K562 (cell line): ENCODE measurements around the gene CHST15. TPM values are rescaled to one million over a fixed set of nuclear protein-coding genes. Genes with fewer than 3 reads are reported as not detected.

Experiments
- ATAC-seq: fragments of 200-7000 bp; cut with Tn5 transposase; 3 replicates; pipeline ENCODE4 v1.9.1; 2020; ENCODE audit warnings: moderate library complexity
- BruUV-seq: library from RNA; stranded (reverse); fragments of 400-500 nt; replicated peaks from 2 replicates; lab custom pipeline; 2021; lab: Mats Ljungman, UMichigan
- CTCF ChIA-PET: fragments of 300-600 bp; formaldehyde crosslinking; extraction: SDS; loops from one replicate; lab custom pipeline; 2021; ENCODE audit warnings: low intra/inter-chr PET ratio; lab: Yijun Ruan, JAX
- POLR2A ChIA-PET: fragments of 300-600, 350-650 bp; sonication (Branson Sonifier 250); formaldehyde crosslinking; extraction: SDS; loops from one replicate; lab custom pipeline; 2021; ENCODE audit warnings: antibody characterized with exemption, inconsistent platforms; lab: Yijun Ruan, JAX
- DNase-seq, 4 experiments: peaks; one replicate each; pipeline versions ENCODE4 v3.0.0 to v3.0.0-alpha.2; 2011 to 2018; ENCODE audit warnings: low spot score in 3 of 4, mixed read lengths in 3 of 4; ENCODE audit errors: extremely low read depth in 1 of 4
- FAIRE-seq: peaks from 2 replicates; lab custom pipeline; 2011; peaks lifted over from hg19 to GRCh38; lab: Jason Lieb, UNC
- H2AFZ ChIP-seq: 2 replicates; pipeline ENCODE4 v1.6.0; 2011; ENCODE audit warnings: low read depth, low read length, control low read depth, inconsistent platforms
- H3K27ac ChIP-seq: fragments of 200-600 bp; 3 replicates; pipeline ENCODE4 v1.8.0; 2011; ENCODE audit warnings: low read depth, mild to moderate bottlenecking, control low read depth, inconsistent platforms, low read length, moderate library complexity, mixed read lengths; ENCODE audit errors: extremely low read depth
- H3K27me3 ChIP-seq, 2 experiments: fragments of 300-600 bp in 1 of 2; 2 replicates in 1 of 2; 3 replicates in 1 of 2; pipeline versions ENCODE4 v1.6.0 to v1.8.0; 2011; ENCODE audit warnings: inconsistent platforms in 2 of 2, low read length in 2 of 2, mild to moderate bottlenecking in 1 of 2, mixed read lengths in 1 of 2, moderate library complexity in 1 of 2; ENCODE audit not compliant: control insufficient read depth in 2 of 2, insufficient read depth in 2 of 2
- H3K36me3 ChIP-seq: fragments of 300-600 bp; 3 replicates; pipeline ENCODE4 v1.8.0; 2011; ENCODE audit warnings: mild to moderate bottlenecking, low read length, inconsistent platforms; ENCODE audit not compliant: control insufficient read depth, insufficient read depth
- H3K4me1 ChIP-seq, 2 experiments: fragments of 200-600 bp in 1 of 2; replicated peaks in 1 of 2; 2 replicates in 1 of 2; 3 replicates in 1 of 2; pipeline versions ENCODE4 v1.5.1 to v1.8.0; 2011; ENCODE audit warnings: inconsistent platforms in 2 of 2, low read length in 2 of 2, mild to moderate bottlenecking in 1 of 2, mixed read lengths in 1 of 2, moderate library complexity in 1 of 2; ENCODE audit not compliant: control insufficient read depth in 2 of 2, insufficient read depth in 2 of 2
- H3K4me2 ChIP-seq: 2 replicates; pipeline ENCODE4 v1.6.1; 2011; ENCODE audit warnings: low read length, control low read depth, inconsistent platforms, mixed read lengths; ENCODE audit not compliant: insufficient read depth
- H3K4me3 ChIP-seq: fragments of 200-600 bp; sonication (generic), shearing (Covaris generic); 2 replicates; pipeline ENCODE4 v1.5.1; 2016; ENCODE audit warnings: control low read depth, inconsistent platforms
- H3K79me2 ChIP-seq: fragments of 200-600 bp; 3 replicates; pipeline ENCODE4 v1.8.0; 2011; ENCODE audit warnings: low read length, inconsistent platforms; ENCODE audit not compliant: control insufficient read depth, insufficient read depth
- H3K9ac ChIP-seq, 2 experiments: 2 replicates each; pipeline versions ENCODE4 v1.6.0 to v1.6.1; 2011; ENCODE audit warnings: low read depth in 2 of 2, low read length in 2 of 2, control low read depth in 1 of 2, inconsistent platforms in 1 of 2, mild to moderate bottlenecking in 1 of 2, mixed read lengths in 1 of 2; ENCODE audit not compliant: insufficient read depth in 1 of 2
- H3K9me1 ChIP-seq: one replicate; pipeline ENCODE4 v1.6.0; 2011; ENCODE audit warnings: inconsistent platforms, mild to moderate bottlenecking, low read length, moderate library complexity; ENCODE audit not compliant: control insufficient read depth, insufficient read depth
- H3K9me3 ChIP-seq: replicated peaks from 2 replicates; pipeline ENCODE4 v1.5.1; 2011; ENCODE audit warnings: low read depth, low read length, inconsistent platforms; ENCODE audit not compliant: control insufficient read depth, insufficient read depth
- H4K20me1 ChIP-seq: replicated peaks from 2 replicates; pipeline ENCODE4 v1.6.1; 2011; ENCODE audit warnings: low read length, inconsistent platforms, mixed read lengths; ENCODE audit not compliant: control insufficient read depth, insufficient read depth
- CBX8 ChIP-seq: fragments of 200-600 bp; sonication (generic); IDR thresholded peaks from 2 replicates; pipeline ENCODE4 v1.6.1; 2012; ENCODE audit warnings: borderline replicate concordance, mixed run types, low read depth, mild to moderate bottlenecking, moderate library complexity, mixed read lengths, low read length, control low read depth, inconsistent platforms; ENCODE audit not compliant: poor library complexity, severe bottlenecking; ENCODE audit errors: extremely low read depth
- KDM1A ChIP-seq, 2 experiments: fragments of 450-650 bp; IDR thresholded peaks; 2 replicates each; pipeline ENCODE4 v1.6.1; 2016; ENCODE audit warnings: mild to moderate bottlenecking in 2 of 2
- L3MBTL2 ChIP-seq: fragments of 450-650 bp; IDR thresholded peaks from 2 replicates; pipeline ENCODE4 v1.6.1; 2016; ENCODE audit warnings: mild to moderate bottlenecking, moderate library complexity
- LARP7 ChIP-seq: fragments of 450-650 bp; IDR thresholded peaks from 2 replicates; pipeline ENCODE4 v1.6.1; 2016
- NCOR1 ChIP-seq: fragments of 450-650 bp; IDR thresholded peaks from 2 replicates; pipeline ENCODE4 v1.6.1; 2016; ENCODE audit warnings: mild to moderate bottlenecking, moderate library complexity
- SNIP1 ChIP-seq: fragments of 450-650 bp; IDR thresholded peaks from 2 replicates; pipeline ENCODE4 v1.7.1; 2017; ENCODE audit warnings: low read depth, mild to moderate bottlenecking
- XRCC4 ChIP-seq: IDR thresholded peaks from one replicate; pipeline ENCODE4 v1.6.1; 2011; ENCODE audit not compliant: insufficient read depth, insufficient read length; ENCODE audit errors: extremely low read depth
- YBX1 ChIP-seq: fragments of 450-650 bp; IDR thresholded peaks from 2 replicates; pipeline ENCODE4 v1.7.1; 2016; ENCODE audit warnings: mild to moderate bottlenecking
- ZNF24 ChIP-seq: fragments of 450-650 bp; IDR thresholded peaks from 2 replicates; pipeline ENCODE4 v1.6.1; 2016
- ZNF311 ChIP-seq: fragments of 250-450 bp; sonication (Bioruptor Pico); IDR thresholded peaks from 2 replicates; pipeline ENCODE4 v1.4.0; 2020; ENCODE audit warnings: mild to moderate bottlenecking, moderate library complexity
- ZNF830 ChIP-seq: fragments of 250-450 bp; sonication (Bioruptor Pico); IDR thresholded peaks from 2 replicates; pipeline ENCODE4 v1.5.0; 2021; ENCODE audit warnings: mild to moderate bottlenecking
- WGBS: fragments of 100-300 bp; shearing (Covaris generic); methylation state at CpG from one replicate; pipeline ENCODE4 v1.1.6; 2016; ENCODE audit warnings: low coverage, mixed read lengths; ENCODE audit not compliant: insufficient coverage; ENCODE audit errors: missing lambda C conversion rate; 5-methylcytosine and 5-hydroxymethylcytosine counted together
- in situ Hi-C: fragments of 300-500 bp; cut with MboI; formaldehyde crosslinking; loops from 4 replicates; pipeline ENCODE4 v1.15.0; 2018; ENCODE audit warnings: inconsistent platforms, mixed read lengths
- intact Hi-C: fragments of 100-400 bp; cut with micrococcal nuclease; formaldehyde crosslinking; loops from 2 replicates; pipeline ENCODE4 v1.14.2; 2022
- polyA plus RNA-seq, 8 experiments: library from polyadenylated mRNA; depleted of rRNA in 4 of 8; stranded (reverse) in 5 of 8; unstranded in 3 of 8; fragments of >200 nt; fragmentation: Nextera tagmentation in 2 of 8; fragmentation: Illumina TruSeq in 1 of 8; extraction: Ambion mirVana in 2 of 8; extraction: Trizol in 1 of 8; gene quantifications; 2 replicates each; pipeline versions ENCODE4 v1.2.1 to v1.2.3, GENCODE V29; 2011 to 2014; ENCODE audit warnings: inconsistent platforms in 1 of 8, missing spikeins in 1 of 8
- total RNA-seq, 7 experiments: library from RNA; depleted of rRNA in 6 of 7; stranded (reverse); fragments of >200 nt in 6 of 7; fragmentation: Illumina TruSeq in 2 of 7; extraction: Trizol in 2 of 7; gene quantifications; 2 replicates each; pipeline versions ENCODE4 v1.2.1 to v1.2.3, GENCODE V29; 2011 to 2021; ENCODE audit warnings: low replicate concordance in 1 of 7
- TF ChIP-seq, protein P1 (sequence below): fragments of 200-400 bp; formaldehyde crosslinking; IDR thresholded peaks from 2 replicates; pipeline ENCODE4 v1.6.1; 2017; ENCODE audit warnings: mild to moderate bottlenecking, low read depth, low read length, moderate library complexity
- TF ChIP-seq, protein P2 (sequence below): fragments of 450-650 bp; IDR thresholded peaks from 2 replicates; pipeline ENCODE4 v1.6.1; 2016
- TF ChIP-seq, protein P3 (sequence below): fragments of 200-800 bp; sonication (Bioruptor generic); IDR thresholded peaks from 2 replicates; pipeline ENCODE4 v1.6.1; 2017; ENCODE audit warnings: missing genetic modification characterization, missing compliant biosample characterization
- TF ChIP-seq, protein P4 (sequence below): fragments of 450-650 bp; formaldehyde crosslinking; IDR thresholded peaks from 2 replicates; pipeline ENCODE4 v1.4.0; 2022; ENCODE audit warnings: missing genetic modification characterization
- TF ChIP-seq, protein P5 (sequence below), 2 experiments: fragments of 450-650 bp; conservative IDR thresholded peaks; 2 replicates each; pipeline ENCODE4 v1.6.1; 2017; ENCODE audit warnings: mild to moderate bottlenecking in 2 of 2, moderate library complexity in 2 of 2

The CHST15 gene
- total and polyA plus RNA-seq, 9 of the 15 experiments (the other 6 are each of a cell fraction or from before 2014, with no cell fraction given): 0.04 to 0.16 (median 0.08) TPM

DNA sequence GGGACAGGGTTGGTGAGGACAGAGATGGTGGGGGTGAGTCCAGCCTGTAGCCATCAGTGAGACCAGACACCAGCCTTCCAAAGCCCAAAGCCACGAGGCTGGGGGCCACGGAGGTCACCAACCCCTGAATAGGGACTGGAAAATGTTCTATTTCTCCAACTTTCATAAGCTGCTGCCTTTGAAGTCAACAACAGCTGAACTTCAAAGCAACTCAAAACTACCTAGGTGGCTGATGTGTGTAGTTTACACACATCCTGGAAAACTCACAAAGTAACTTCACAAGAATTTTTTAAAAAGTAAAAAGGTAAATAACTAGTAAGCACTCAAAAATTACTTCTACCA lies 88.8 kb downstream of the CHST15 start:
- ChIA-PET POLR2A (no interaction called here), CTCF (no interaction called here)
- BruUV-seq: no TSS peak
- FAIRE-seq (no peak), DNase-seq (no peak), ATAC-seq (no peak)
- Histone ChIP-seq H3K27ac (no peak overlapping the region), H3K9ac (no peak overlapping the region), H3K9me1 (no peaks in the 10 kb centered on the region), H3K4me3 (no peak overlapping the region), H3K79me2 (no peaks in the 10 kb centered on the region), H3K4me2 (no peak overlapping the region), H3K9me3 (no peaks in the 10 kb centered on the region), H4K20me1 (0 out of 2 replicates have a peak, but pooled peaks cover 6% of the 10 kb centered on the region), H2AFZ (no peak overlapping the region), H3K4me1 (no peaks in the 10 kb centered on the region), H3K36me3 (no peaks in the 10 kb centered on the region)
- intact Hi-C loops: no loop called here
- WGBS: 0% methylated on average over 2 of the region's 2 CpGs
- in situ Hi-C loops: loop anchor here (5.0 to 25.0 kb wide), 2 partner anchors 378 to 508 kb away; no protein-coding TSS in a partner anchor
- TF ChIP-seq, protein P1, sequence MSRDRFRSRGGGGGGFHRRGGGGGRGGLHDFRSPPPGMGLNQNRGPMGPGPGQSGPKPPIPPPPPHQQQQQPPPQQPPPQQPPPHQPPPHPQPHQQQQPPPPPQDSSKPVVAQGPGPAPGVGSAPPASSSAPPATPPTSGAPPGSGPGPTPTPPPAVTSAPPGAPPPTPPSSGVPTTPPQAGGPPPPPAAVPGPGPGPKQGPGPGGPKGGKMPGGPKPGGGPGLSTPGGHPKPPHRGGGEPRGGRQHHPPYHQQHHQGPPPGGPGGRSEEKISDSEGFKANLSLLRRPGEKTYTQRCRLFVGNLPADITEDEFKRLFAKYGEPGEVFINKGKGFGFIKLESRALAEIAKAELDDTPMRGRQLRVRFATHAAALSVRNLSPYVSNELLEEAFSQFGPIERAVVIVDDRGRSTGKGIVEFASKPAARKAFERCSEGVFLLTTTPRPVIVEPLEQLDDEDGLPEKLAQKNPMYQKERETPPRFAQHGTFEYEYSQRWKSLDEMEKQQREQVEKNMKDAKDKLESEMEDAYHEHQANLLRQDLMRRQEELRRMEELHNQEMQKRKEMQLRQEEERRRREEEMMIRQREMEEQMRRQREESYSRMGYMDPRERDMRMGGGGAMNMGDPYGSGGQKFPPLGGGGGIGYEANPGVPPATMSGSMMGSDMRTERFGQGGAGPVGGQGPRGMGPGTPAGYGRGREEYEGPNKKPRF: no peak
- TF ChIP-seq CBX8: no peak
- TF ChIP-seq ZNF24: no peak
- TF ChIP-seq YBX1: no peak
- no peak for TF ChIP-seq L3MBTL2
- TF ChIP-seq, protein P2, sequence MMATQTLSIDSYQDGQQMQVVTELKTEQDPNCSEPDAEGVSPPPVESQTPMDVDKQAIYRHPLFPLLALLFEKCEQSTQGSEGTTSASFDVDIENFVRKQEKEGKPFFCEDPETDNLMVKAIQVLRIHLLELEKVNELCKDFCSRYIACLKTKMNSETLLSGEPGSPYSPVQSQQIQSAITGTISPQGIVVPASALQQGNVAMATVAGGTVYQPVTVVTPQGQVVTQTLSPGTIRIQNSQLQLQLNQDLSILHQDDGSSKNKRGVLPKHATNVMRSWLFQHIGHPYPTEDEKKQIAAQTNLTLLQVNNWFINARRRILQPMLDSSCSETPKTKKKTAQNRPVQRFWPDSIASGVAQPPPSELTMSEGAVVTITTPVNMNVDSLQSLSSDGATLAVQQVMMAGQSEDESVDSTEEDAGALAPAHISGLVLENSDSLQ: no peak
- TF ChIP-seq KDM1A (IDR thresholded peaks at IDR 0.05): no peak
- no peak for TF ChIP-seq ZNF311 (CRISPR knock-in tag)
- TF ChIP-seq, protein P3, sequence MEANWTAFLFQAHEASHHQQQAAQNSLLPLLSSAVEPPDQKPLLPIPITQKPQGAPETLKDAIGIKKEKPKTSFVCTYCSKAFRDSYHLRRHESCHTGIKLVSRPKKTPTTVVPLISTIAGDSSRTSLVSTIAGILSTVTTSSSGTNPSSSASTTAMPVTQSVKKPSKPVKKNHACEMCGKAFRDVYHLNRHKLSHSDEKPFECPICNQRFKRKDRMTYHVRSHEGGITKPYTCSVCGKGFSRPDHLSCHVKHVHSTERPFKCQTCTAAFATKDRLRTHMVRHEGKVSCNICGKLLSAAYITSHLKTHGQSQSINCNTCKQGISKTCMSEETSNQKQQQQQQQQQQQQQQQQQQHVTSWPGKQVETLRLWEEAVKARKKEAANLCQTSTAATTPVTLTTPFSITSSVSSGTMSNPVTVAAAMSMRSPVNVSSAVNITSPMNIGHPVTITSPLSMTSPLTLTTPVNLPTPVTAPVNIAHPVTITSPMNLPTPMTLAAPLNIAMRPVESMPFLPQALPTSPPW (CRISPR knock-in tag): no peak
- TF ChIP-seq NCOR1: no peak
- TF ChIP-seq, protein P4, sequence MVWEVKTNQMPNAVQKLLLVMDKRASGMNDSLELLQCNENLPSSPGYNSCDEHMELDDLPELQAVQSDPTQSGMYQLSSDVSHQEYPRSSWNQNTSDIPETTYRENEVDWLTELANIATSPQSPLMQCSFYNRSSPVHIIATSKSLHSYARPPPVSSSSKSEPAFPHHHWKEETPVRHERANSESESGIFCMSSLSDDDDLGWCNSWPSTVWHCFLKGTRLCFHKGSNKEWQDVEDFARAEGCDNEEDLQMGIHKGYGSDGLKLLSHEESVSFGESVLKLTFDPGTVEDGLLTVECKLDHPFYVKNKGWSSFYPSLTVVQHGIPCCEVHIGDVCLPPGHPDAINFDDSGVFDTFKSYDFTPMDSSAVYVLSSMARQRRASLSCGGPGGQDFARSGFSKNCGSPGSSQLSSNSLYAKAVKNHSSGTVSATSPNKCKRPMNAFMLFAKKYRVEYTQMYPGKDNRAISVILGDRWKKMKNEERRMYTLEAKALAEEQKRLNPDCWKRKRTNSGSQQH (CRISPR knock-in tag): no peak
- TF ChIP-seq SNIP1: no peak
- no peak for TF ChIP-seq XRCC4
- TF ChIP-seq LARP7: no peak
- TF ChIP-seq ZNF830 (CRISPR knock-in tag): no peak
- TF ChIP-seq, protein P5, sequence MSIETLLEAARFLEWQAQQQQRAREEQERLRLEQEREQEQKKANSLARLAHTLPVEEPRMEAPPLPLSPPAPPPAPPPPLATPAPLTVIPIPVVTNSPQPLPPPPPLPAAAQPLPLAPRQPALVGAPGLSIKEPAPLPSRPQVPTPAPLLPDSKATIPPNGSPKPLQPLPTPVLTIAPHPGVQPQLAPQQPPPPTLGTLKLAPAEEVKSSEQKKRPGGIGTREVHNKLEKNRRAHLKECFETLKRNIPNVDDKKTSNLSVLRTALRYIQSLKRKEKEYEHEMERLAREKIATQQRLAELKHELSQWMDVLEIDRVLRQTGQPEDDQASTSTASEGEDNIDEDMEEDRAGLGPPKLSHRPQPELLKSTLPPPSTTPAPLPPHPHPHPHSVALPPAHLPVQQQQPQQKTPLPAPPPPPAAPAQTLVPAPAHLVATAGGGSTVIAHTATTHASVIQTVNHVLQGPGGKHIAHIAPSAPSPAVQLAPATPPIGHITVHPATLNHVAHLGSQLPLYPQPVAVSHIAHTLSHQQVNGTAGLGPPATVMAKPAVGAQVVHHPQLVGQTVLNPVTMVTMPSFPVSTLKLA (conservative IDR thresholded peaks at IDR 0.05): no peak
- TF ChIP-seq, all 486 proteins: peak for 0
- peaks cover 2 to 40% of the 10 kb centered on the region in 2 experiments; a peak in 3 of 5 replicates for H3K27me3 ChIP-seq
